ENCODE measurements around the gene SLC35F1.

SLC35F1 gene

GRCh38 chr6:118307581-118307980 lies 400.5 kb downstream of the SLC35F1 start:
- Histone ChIP-seq H3K4me3 (ENCODE audit: low read length in 2 of 2) (no peak overlapping the region), H3K9ac (ENCODE audit: low read depth in 1 of 2, low read length in 2 of 2) (no peak overlapping the region)

GRCh38 chr6:118309337-118310093 lies 402.5 kb downstream of the SLC35F1 start:
- no peaks in the 10 kb centered on the region for H3K4me1 ChIP-seq (ENCODE audit: control insufficient read depth in 2 of 2, insufficient read depth in 2 of 2, low read length in 2 of 2)
- no peak overlapping the region for H3K27ac ChIP-seq (ENCODE audit: low read depth in 2 of 2, low read length in 2 of 2)

More at GRCh38 chr6:118307581-118307980, 400.5 kb downstream of the SLC35F1 start:
- Histone ChIP-seq H3K9me3 (ENCODE audit: control insufficient read depth in 2 of 2, low read length in 2 of 2) (no peaks in the 10 kb centered on the region), H3K27ac (ENCODE audit: low read depth in 2 of 2, low read length in 2 of 2) (no peak overlapping the region), H3K36me3 (ENCODE audit: control insufficient read depth in 2 of 2, insufficient read depth in 2 of 2, low read length in 2 of 2) (no peaks in the 10 kb centered on the region), H3K27me3 (ENCODE audit: control insufficient read depth in 2 of 2, insufficient read depth in 2 of 2, low read length in 2 of 2) (no peaks in the 10 kb centered on the region), H3K4me1 (ENCODE audit: control insufficient read depth in 2 of 2, insufficient read depth in 2 of 2, low read length in 2 of 2) (no peaks in the 10 kb centered on the region)

GRCh38 chr6:118313208-118313607 lies 406.1 kb downstream of the SLC35F1 start:
- H3K4me1 ChIP-seq (ENCODE audit: control insufficient read depth in 2 of 2, insufficient read depth in 2 of 2, low read length in 2 of 2), result no peaks in the 10 kb centered on the region
- H3K27ac ChIP-seq (ENCODE audit: low read depth in 2 of 2, low read length in 2 of 2), result no peak overlapping the region
- no peaks in the 10 kb centered on the region for H3K27me3 ChIP-seq (ENCODE audit: control insufficient read depth in 2 of 2, insufficient read depth in 2 of 2, low read length in 2 of 2)
- no peak overlapping the region for H3K9ac ChIP-seq (ENCODE audit: low read depth in 1 of 2, low read length in 2 of 2)
- no peaks in the 10 kb centered on the region for H3K9me3 ChIP-seq (ENCODE audit: control insufficient read depth in 2 of 2, low read length in 2 of 2)
- H3K4me3 ChIP-seq (ENCODE audit: low read length in 2 of 2), result no peak overlapping the region
- H3K36me3 ChIP-seq (ENCODE audit: control insufficient read depth in 2 of 2, insufficient read depth in 2 of 2, low read length in 2 of 2), result no peaks in the 10 kb centered on the region

More at GRCh38 chr6:118309337-118310093, 402.5 kb downstream of the SLC35F1 start:
- H3K9ac ChIP-seq (ENCODE audit: low read depth in 1 of 2, low read length in 2 of 2), result no peak overlapping the region
- H3K9me3 ChIP-seq (ENCODE audit: control insufficient read depth in 2 of 2, low read length in 2 of 2), result no peaks in the 10 kb centered on the region
- no peaks in the 10 kb centered on the region for H3K27me3 ChIP-seq (ENCODE audit: control insufficient read depth in 2 of 2, insufficient read depth in 2 of 2, low read length in 2 of 2)
- no peak overlapping the region for H3K4me3 ChIP-seq (ENCODE audit: low read length in 2 of 2)
- H3K36me3 ChIP-seq (ENCODE audit: control insufficient read depth in 2 of 2, insufficient read depth in 2 of 2, low read length in 2 of 2), result no peaks in the 10 kb centered on the region

- H3K4me3 ChIP-seq (ENCODE audit: low read length in 2 of 2), result no peak overlapping the region
- H3K9ac ChIP-seq (ENCODE audit: low read depth in 1 of 2, low read length in 2 of 2), result no peak overlapping the region
- no peaks in the 10 kb centered on the region for H3K4me1 ChIP-seq (ENCODE audit: control insufficient read depth in 2 of 2, insufficient read depth in 2 of 2, low read length in 2 of 2)
- no peak overlapping the region for H3K27ac ChIP-seq (ENCODE audit: low read depth in 2 of 2, low read length in 2 of 2)
- no peaks in the 10 kb centered on the region for H3K27me3 ChIP-seq (ENCODE audit: control insufficient read depth in 2 of 2, insufficient read depth in 2 of 2, low read length in 2 of 2)
- H3K36me3 ChIP-seq (ENCODE audit: control insufficient read depth in 2 of 2, insufficient read depth in 2 of 2, low read length in 2 of 2), result no peaks in the 10 kb centered on the region
- no peaks in the 10 kb centered on the region for H3K9me3 ChIP-seq (ENCODE audit: control insufficient read depth in 2 of 2, low read length in 2 of 2)
These were observed 406.7 kb downstream of the SLC35F1 start for GRCh38 chr6:118313762-118314161.

GRCh38 chr6:118316796-118317384 lies 409.8 kb downstream of the SLC35F1 start:
- Histone ChIP-seq H3K9ac (ENCODE audit: low read depth in 1 of 2, low read length in 2 of 2) (no peak overlapping the region), H3K27ac (ENCODE audit: low read depth in 2 of 2, low read length in 2 of 2) (peak overlapping the region in 1 of 2 donors; percentile 5), H3K4me3 (ENCODE audit: low read length in 2 of 2) (no peak overlapping the region), H3K4me1 (ENCODE audit: control insufficient read depth in 2 of 2, insufficient read depth in 2 of 2, low read length in 2 of 2) (no peaks in the 10 kb centered on the region), H3K36me3 (ENCODE audit: control insufficient read depth in 2 of 2, insufficient read depth in 2 of 2, low read length in 2 of 2) (no peaks in the 10 kb centered on the region), H3K9me3 (ENCODE audit: control insufficient read depth in 2 of 2, low read length in 2 of 2) (no peaks in the 10 kb centered on the region), H3K27me3 (ENCODE audit: control insufficient read depth in 2 of 2, insufficient read depth in 2 of 2, low read length in 2 of 2) (no peaks in the 10 kb centered on the region)

- no peaks in the 10 kb centered on the region for H3K27me3 ChIP-seq (ENCODE audit: control insufficient read depth in 2 of 2, insufficient read depth in 2 of 2, low read length in 2 of 2)
- H3K4me3 ChIP-seq (ENCODE audit: low read length in 2 of 2), result no peak overlapping the region
- H3K27ac ChIP-seq (ENCODE audit: low read depth in 2 of 2, low read length in 2 of 2), result peak overlapping the region in 1 of 2 donors; percentile 5
These were observed 410.8 kb downstream of the SLC35F1 start for GRCh38 chr6:118317581-118318563.

GRCh38 chr6:118318648-118319047 lies 411.6 kb downstream of the SLC35F1 start:
- Histone ChIP-seq H3K9me3 (ENCODE audit: control insufficient read depth in 2 of 2, low read length in 2 of 2) (no peaks in the 10 kb centered on the region), H3K4me1 (ENCODE audit: control insufficient read depth in 2 of 2, insufficient read depth in 2 of 2, low read length in 2 of 2) (no peaks in the 10 kb centered on the region), H3K9ac (ENCODE audit: low read depth in 1 of 2, low read length in 2 of 2) (no peak overlapping the region), H3K27ac (ENCODE audit: low read depth in 2 of 2, low read length in 2 of 2) (no peak overlapping the region), H3K4me3 (ENCODE audit: low read length in 2 of 2) (no peak overlapping the region), H3K36me3 (ENCODE audit: control insufficient read depth in 2 of 2, insufficient read depth in 2 of 2, low read length in 2 of 2) (no peaks in the 10 kb centered on the region), H3K27me3 (ENCODE audit: control insufficient read depth in 2 of 2, insufficient read depth in 2 of 2, low read length in 2 of 2) (no peaks in the 10 kb centered on the region)

More at GRCh38 chr6:118317581-118318563, 410.8 kb downstream of the SLC35F1 start:
- Histone ChIP-seq H3K9me3 (ENCODE audit: control insufficient read depth in 2 of 2, low read length in 2 of 2) (no peaks in the 10 kb centered on the region), H3K36me3 (ENCODE audit: control insufficient read depth in 2 of 2, insufficient read depth in 2 of 2, low read length in 2 of 2) (no peaks in the 10 kb centered on the region), H3K4me1 (ENCODE audit: control insufficient read depth in 2 of 2, insufficient read depth in 2 of 2, low read length in 2 of 2) (no peaks in the 10 kb centered on the region), H3K9ac (ENCODE audit: low read depth in 1 of 2, low read length in 2 of 2) (no peak overlapping the region)

GRCh38 chr6:118319416-118319815 lies 412.4 kb downstream of the SLC35F1 start:
- Histone ChIP-seq H3K27ac (ENCODE audit: low read depth in 2 of 2, low read length in 2 of 2) (no peak overlapping the region), H3K4me1 (ENCODE audit: control insufficient read depth in 2 of 2, insufficient read depth in 2 of 2, low read length in 2 of 2) (no peaks in the 10 kb centered on the region), H3K36me3 (ENCODE audit: control insufficient read depth in 2 of 2, insufficient read depth in 2 of 2, low read length in 2 of 2) (no peaks in the 10 kb centered on the region)

GRCh38 chr6:118319894-118320649 lies 413.0 kb downstream of the SLC35F1 start:
- no peaks in the 10 kb centered on the region for H3K36me3 ChIP-seq (ENCODE audit: control insufficient read depth in 2 of 2, insufficient read depth in 2 of 2, low read length in 2 of 2)
- no peak overlapping the region for H3K27ac ChIP-seq (ENCODE audit: low read depth in 2 of 2, low read length in 2 of 2)
- H3K4me3 ChIP-seq (ENCODE audit: low read length in 2 of 2), result no peak overlapping the region
- H3K27me3 ChIP-seq (ENCODE audit: control insufficient read depth in 2 of 2, insufficient read depth in 2 of 2, low read length in 2 of 2), result no peaks in the 10 kb centered on the region
- H3K9me3 ChIP-seq (ENCODE audit: control insufficient read depth in 2 of 2, low read length in 2 of 2), result no peaks in the 10 kb centered on the region
- H3K9ac ChIP-seq (ENCODE audit: low read depth in 1 of 2, low read length in 2 of 2), result no peak overlapping the region
- no peaks in the 10 kb centered on the region for H3K4me1 ChIP-seq (ENCODE audit: control insufficient read depth in 2 of 2, insufficient read depth in 2 of 2, low read length in 2 of 2)

More at GRCh38 chr6:118319416-118319815, 412.4 kb downstream of the SLC35F1 start:
- H3K9ac ChIP-seq (ENCODE audit: low read depth in 1 of 2, low read length in 2 of 2), result no peak overlapping the region
- no peaks in the 10 kb centered on the region for H3K9me3 ChIP-seq (ENCODE audit: control insufficient read depth in 2 of 2, low read length in 2 of 2)
- H3K27me3 ChIP-seq (ENCODE audit: control insufficient read depth in 2 of 2, insufficient read depth in 2 of 2, low read length in 2 of 2), result no peaks in the 10 kb centered on the region
- H3K4me3 ChIP-seq (ENCODE audit: low read length in 2 of 2), result no peak overlapping the region

Measured in mucosa of rectum (tissue), 2 donors.